KOPT-K1 (cell line): Measurements from ENCODE around the gene AATF.

Experiments used
- H3K27ac ChIP-seq: fragments of 200-600 bp; sonication (generic); 2 replicates; pipeline ENCODE4 v1.5.1; 2016; ENCODE audit warnings: antibody characterized with exemption, mild to moderate bottlenecking, low read depth, low read length; ENCODE audit not compliant: poor library complexity, severe bottlenecking
- H3K36me3 ChIP-seq: fragments of 200-600 bp; sonication (generic); 2 replicates; pipeline ENCODE4 v1.5.1; 2017; ENCODE audit warnings: antibody characterized with exemption, mild to moderate bottlenecking, low read length, moderate library complexity; ENCODE audit not compliant: insufficient read depth
- H3K9me3 ChIP-seq: fragments of 200-600 bp; sonication (generic); 2 replicates; pipeline ENCODE4 v1.5.1; 2017; ENCODE audit warnings: antibody characterized with exemption, low read length, mild to moderate bottlenecking; ENCODE audit not compliant: insufficient read depth, poor library complexity, severe bottlenecking

AATF gene

GRCh38 chr17:36943250-36944191 lies 5.2 kb upstream of the AATF start:
- H3K36me3 ChIP-seq, result no peaks in the 10 kb centered on the region
- no peak overlapping the region for H3K27ac ChIP-seq
- peaks cover 23% of the 10 kb centered on the region for H3K9me3 ChIP-seq

- Histone ChIP-seq H3K27ac (no peak overlapping the region), H3K36me3 (no peaks in the 10 kb centered on the region), H3K9me3 (peaks cover 23% of the 10 kb centered on the region)
Measured at GRCh38 chr17:36944553-36944952, 4.2 kb upstream of the AATF start.

- peaks cover 23% of the 10 kb centered on the region for H3K9me3 ChIP-seq
- no peak overlapping the region for H3K27ac ChIP-seq
- 0 out of 2 replicates have a peak, but pooled peaks cover 2% of the 10 kb centered on the region for H3K36me3 ChIP-seq
Measured at GRCh38 chr17:36945140-36945539, 3.6 kb upstream of the AATF start.

GRCh38 chr17:36945959-36946725 lies 2.6 kb upstream of the AATF start:
- Histone ChIP-seq H3K9me3 (peaks cover 18% of the 10 kb centered on the region), H3K36me3 (peaks cover 12% of the 10 kb centered on the region), H3K27ac (no peak overlapping the region)

GRCh38 chr17:36946726-36947091 lies 2.0 kb upstream of the AATF start:
- H3K27ac ChIP-seq, result no peak overlapping the region
- H3K36me3 ChIP-seq, result peaks cover 17% of the 10 kb centered on the region
- peaks cover 12% of the 10 kb centered on the region for H3K9me3 ChIP-seq

DNA sequence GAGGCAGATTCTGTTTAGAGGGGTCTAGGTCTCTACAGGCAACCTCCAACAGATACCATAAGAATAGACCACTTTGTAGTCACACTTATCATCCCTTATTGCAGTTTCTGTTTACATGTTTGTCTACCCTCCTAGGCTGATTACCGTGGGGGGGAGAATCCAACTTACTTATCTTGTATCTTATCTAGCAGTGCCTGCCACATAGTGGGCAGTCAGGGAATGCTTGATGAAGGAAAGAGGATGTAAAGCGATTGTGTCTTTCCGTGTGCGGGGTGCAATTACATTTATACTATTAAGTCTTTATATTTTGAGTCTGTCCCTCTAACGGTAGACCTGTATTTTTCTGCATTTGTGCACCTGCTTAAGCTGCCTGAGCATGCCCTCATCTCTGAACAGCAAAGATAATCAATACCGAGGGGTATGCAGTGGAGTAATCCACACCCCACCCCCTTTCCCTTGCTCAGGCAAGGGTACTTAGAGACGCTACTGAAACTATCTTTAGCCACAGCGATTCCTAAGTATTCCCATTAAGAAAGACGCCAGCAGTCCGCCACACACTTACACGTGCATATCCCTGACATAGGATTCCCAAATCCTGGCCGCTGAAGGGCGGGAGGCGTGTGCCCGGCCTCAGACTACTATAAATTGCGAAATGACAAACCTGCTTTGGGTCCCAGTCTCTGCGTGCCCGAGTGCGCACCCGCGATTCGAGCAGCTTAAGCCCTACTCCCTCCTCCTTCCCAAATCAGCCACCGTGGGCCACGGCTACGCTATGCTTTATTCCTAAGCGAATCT lies 635 bp upstream of the AATF start:
- Histone ChIP-seq H3K27ac (peak overlapping the region; percentile 78), H3K9me3 (no peaks in the 10 kb centered on the region), H3K36me3 (peaks cover 31% of the 10 kb centered on the region)

DNA sequence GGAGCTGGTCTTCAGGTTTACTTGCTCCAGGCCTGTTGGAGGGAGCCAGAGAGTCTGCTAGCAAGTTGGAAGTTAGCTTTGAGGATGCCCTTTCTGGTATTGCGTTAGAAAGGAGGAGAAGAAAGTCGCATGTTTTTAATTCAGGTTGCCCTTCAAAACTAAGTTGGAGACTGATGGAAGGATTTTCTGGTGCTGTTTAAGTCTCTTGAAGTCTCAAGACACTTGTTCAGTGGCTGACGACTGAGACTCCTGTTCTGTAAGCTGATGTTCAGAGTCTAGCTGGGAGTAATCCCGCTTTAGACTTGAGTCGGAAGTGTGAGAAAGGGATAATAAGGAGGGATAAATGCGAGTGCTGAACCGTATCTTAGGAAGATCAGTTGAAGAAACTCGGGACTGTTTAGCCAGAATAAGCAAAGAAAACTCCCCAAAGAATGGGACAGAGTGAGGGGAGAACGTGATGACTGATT lies 740 bp downstream of the AATF start:
- Histone ChIP-seq H3K36me3 (peaks cover 45% of the 10 kb centered on the region), H3K9me3 (no peaks in the 10 kb centered on the region), H3K27ac (peak overlapping the region; percentile 78)

DNA sequence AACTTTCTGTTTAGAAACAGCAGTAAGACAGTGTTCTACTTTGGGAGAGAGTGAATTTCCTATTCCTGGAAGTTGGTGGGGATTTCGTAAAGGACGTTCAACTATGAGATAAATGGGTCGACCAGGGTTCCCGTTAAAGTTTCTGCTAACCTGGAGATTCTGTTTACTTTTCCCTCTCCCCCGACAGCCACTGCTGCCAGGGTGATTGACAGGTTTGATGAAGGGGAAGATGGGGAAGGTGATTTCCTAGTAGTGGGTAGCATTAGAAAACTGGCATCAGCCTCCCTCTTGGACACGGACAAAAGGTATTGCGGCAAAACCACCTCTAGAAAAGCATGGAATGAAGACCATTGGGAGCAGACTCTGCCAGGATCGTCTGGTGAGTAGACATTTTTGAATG lies 1.3 kb downstream of the AATF start:
- Histone ChIP-seq H3K36me3 (peaks cover 50% of the 10 kb centered on the region), H3K9me3 (no peaks in the 10 kb centered on the region), H3K27ac (peak overlapping the region; percentile 78)

DNA sequence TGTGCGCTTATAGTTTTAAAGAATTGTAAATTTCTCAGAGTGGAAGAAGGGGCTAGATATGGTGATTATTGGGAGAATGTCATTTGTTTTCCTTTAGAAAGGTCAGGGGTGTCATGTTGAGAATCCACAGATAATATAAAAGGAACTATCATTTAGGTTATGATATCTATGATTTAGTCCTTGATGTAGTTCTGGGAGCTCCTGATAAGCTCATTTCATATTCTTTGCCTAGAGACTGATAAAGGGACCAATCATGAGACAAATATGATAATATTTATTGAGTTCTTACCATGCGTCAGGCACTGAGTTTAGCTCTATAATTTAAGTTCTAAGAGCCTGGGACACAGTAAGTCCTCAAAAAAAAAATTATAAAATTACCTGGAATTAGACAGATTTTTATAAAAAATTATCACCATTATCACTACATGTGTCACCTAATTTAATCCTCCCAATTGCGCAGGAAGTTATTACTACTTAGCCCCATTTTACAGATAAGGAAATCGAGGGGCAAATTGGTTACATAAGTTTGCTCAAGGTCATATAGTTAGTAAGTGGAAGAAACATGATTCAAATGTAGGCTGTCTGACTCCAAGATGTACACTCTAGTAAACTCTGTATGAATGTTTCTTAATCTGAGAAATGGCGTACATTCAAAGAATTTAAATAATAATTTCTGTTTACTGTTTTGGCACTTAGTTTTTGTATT lies 2.5 kb downstream of the AATF start:
- H3K27ac ChIP-seq, result no peak overlapping the region
- H3K36me3 ChIP-seq, result peaks cover 62% of the 10 kb centered on the region
- H3K9me3 ChIP-seq, result no peaks in the 10 kb centered on the region

DNA sequence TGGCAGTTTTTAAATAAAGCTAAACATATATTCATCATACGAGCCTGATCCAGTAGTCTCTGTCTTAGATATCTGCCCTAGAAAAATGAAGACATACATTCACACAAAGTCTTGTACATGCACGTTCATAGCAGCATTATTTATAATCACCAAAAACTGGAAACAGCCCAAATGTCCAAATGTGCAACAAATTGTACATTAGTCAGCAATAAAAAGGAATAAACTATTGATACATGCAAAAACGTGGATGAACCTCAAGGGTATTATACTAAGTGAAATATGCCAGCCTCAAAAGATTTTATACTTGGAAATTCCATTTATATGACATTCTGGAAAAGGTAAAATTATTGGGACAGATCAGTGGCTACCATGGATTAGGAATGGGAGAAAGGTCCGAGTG lies 22.8 kb downstream of the AATF start:
- H3K27ac ChIP-seq, result no peak overlapping the region
- no peaks in the 10 kb centered on the region for H3K9me3 ChIP-seq
- H3K36me3 ChIP-seq, result peaks cover 70% of the 10 kb centered on the region

DNA sequence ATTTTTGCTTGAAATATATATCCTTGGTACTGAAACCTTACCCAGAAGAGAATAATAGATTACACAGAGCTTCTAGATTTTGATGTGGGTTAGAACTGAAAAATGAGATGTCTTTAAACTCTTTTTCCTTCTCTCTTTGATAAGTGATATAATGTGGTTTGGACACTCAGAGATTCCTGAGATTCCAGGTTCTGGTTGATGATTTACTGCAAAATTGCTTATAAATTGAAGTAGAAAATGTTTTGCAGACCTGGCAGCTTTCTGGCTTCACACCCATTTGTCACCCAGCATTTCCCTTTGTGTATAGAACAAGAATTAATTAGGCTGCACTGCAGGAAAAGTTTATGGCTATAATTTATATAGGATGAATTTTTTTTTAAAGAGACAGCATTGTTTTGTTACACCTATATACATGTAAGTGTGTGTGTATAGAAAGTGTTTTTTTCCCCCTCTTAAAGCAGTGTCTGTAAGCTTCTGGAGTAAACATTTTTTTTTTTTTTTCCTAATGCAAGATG lies 23.5 kb downstream of the AATF start:
- Histone ChIP-seq H3K9me3 (no peaks in the 10 kb centered on the region), H3K27ac (no peak overlapping the region), H3K36me3 (peaks cover 70% of the 10 kb centered on the region)

- Histone ChIP-seq H3K9me3 (no peaks in the 10 kb centered on the region), H3K27ac (no peak overlapping the region), H3K36me3 (peaks cover 68% of the 10 kb centered on the region)
Measured at GRCh38 chr17:36972905-36973304, 24.2 kb downstream of the AATF start.

GRCh38 chr17:36975922-36976515 lies 27.3 kb downstream of the AATF start:
- H3K36me3 ChIP-seq, result peaks cover 52% of the 10 kb centered on the region

GRCh38 chr17:36977066-36977465 lies 28.3 kb downstream of the AATF start:
- peaks cover 51% of the 10 kb centered on the region for H3K36me3 ChIP-seq
- H3K27ac ChIP-seq, result no peak overlapping the region
- H3K9me3 ChIP-seq, result no peaks in the 10 kb centered on the region

More at GRCh38 chr17:36975922-36976515, 27.3 kb downstream of the AATF start:
- Histone ChIP-seq H3K27ac (no peak overlapping the region), H3K9me3 (no peaks in the 10 kb centered on the region)
